GM19467 (cell line): Measurements from ENCODE around the gene BCL11A.

Experiments
- ATAC-seq: cut with Tn5 transposase; IDR thresholded peaks from one replicate; pipeline ENCODE4 v1.9.1; 2021; ENCODE audit warnings: mild to moderate bottlenecking, moderate library complexity; ENCODE audit not compliant: unreplicated experiment

The BCL11A gene

GRCh38 chr2:60488291-60488690 lies 65.2 kb downstream of the BCL11A start:
- no peak for ATAC-seq

- ATAC-seq: no peak
Observed at GRCh38 chr2:60487174-60487573, 66.3 kb downstream of the BCL11A start.

GRCh38 chr2:60486551-60486950 lies 66.9 kb downstream of the BCL11A start:
- ATAC-seq: no peak

GRCh38 chr2:60486067-60486466 lies 67.4 kb downstream of the BCL11A start:
- no peak for ATAC-seq

DNA sequence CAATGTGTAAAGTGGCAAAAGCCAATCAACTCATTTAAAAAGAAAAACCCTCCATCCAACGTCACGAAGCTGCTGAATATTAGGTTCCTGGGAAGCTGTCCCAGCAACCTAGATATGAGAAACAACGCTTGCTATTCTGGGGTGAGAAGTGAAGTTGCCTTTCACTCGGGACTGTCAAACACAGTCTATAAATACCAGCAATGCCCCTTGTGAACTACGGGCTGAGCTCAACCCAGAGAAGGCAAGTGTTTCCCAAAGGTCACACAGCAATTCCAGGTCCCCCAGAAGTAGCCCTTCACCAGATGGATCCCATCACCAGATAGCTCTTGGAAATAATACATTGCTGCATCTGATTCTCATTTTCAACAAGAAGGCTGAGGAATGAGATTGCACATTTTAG lies 67.9 kb downstream of the BCL11A start:
- no peak for ATAC-seq

DNA sequence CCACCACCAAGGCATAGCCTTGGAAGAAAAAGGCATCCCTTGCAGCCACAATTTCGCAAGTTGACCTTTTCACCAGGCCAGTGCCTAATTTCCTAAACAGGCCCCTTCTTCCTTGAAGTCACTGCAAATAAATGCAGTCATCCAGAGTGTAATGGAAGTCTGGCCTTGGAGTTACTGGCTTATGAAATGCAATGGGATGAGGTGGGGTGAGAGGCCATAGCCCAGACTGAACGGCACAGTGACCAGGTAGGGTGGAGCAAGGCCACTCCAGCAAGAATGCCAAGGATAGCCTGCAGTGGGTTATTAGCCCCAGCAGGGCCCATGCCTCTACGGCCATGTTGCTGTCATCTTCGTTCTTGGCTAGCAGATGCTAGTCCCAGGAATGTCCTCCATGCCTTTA lies 68.4 kb downstream of the BCL11A start:
- ATAC-seq: no peak

GRCh38 chr2:60484133-60484645 lies 69.3 kb downstream of the BCL11A start:
- ATAC-seq: no peak

- ATAC-seq: no peak
Observed at GRCh38 chr2:60483401-60483800, 70.1 kb downstream of the BCL11A start.

GRCh38 chr2:60482222-60482621 lies 71.2 kb downstream of the BCL11A start:
- no peak for ATAC-seq

DNA sequence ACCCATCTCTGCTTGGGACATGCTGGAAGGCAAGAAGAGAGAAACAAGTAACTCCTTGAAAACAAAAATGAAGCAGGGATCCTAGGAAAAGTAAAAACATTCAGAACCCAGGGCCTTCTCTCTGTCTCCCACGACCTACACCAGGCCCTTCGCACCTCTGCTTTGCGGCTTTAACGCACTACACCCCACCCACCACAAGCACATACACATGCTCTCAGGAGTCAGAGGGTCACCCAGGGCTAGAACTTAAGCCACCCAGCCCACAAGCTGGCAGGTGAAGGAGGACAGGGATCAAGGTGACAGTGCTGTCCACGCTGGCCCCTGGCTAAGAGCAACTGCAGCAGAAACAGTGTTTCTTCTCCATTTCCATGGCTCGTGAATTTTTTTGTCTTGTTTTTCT lies 72.2 kb downstream of the BCL11A start:
- no peak for ATAC-seq

DNA sequence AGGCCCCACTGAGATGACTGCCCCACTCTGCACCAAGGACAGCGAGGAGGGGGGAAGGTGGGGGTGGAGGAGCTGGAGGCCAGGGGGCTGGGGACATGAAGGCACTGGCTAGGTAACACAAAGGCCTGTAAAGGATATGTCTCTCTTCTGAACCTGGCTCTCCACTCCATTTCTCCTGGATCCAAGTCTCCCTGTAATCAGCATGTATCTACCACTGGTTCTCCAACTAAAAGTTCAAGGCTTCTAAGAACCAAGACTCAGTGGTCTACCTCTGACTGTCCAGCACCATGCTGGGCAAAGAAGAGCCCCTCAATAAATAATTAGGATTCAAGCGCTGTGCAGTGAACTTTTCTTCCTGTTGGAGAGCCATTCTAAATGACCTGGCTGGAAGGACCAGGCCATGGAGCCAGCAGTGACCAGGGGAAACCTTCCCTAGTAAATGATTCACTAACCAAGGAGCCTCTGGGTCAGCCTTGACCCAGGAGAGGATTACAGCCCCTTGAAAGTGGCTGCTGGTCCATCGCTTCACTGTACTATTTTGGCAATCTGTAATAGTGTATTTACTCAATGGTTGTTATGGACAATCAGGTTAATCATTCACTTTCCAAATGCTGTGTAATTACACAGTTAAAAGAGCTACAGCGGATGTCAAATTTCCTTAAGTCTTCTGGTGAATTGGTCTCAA lies 73.2 kb downstream of the BCL11A start:
- no peak for ATAC-seq

DNA sequence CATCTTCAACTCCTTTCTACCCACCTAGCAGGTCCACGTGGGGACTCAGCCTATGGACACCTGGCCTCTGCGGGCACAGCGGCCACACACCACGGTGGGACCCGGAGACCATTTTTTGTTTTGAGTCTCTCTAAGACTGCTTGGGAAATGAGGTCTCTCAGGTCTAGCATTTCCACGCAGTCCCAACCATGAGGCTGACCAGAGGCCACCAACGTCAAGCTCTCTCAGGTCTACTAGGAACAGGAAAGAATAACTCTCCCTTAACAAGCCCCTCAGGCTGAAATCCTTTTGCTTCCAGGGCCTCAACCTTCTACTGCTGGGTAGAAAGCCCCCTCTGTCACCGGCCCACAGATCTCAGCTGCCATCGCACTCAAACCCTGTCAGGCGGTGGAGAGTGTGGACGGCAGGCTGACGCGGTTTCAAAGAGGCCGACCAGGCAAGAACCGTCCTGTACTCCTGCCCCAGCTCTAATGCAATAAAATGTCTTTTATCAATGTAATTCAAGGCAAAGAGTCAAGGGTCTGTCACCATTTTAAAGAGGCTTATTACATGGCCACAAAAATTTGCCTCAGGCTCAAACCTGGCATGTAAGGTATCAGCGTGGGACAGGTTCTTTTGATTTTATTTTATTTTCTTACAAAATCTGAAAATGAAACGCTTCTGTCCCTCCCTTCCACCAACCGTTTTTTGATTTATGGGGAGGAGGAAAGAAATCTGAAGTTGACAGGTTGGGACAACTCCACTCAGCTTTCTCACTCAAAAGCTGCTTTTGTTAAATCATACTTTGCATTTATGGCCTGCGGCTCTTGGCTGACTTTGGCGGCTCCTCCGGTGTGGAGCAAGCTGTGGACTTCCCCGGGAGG lies 74.0 kb downstream of the BCL11A start:
- no peak for ATAC-seq

DNA sequence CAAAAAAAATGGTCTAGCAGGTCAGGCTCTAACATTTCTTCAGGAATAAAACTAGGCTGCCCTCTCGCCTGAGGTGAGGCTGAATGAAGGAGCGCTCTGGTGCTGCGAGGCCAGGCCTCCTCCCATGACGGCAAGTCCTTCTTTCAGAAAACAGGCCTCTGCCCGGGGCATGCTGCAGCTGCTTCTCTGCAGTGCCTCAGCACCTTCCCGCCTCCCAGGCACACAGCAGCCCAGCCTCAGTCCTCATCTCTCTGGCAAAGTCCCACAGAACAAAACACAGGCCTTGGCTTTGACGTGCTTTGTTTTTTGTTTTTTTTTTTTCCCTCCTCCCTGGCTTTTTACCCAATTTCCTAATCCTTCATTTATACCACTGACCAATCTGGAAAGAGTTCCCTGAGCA lies 74.8 kb downstream of the BCL11A start:
- ATAC-seq: no peak

- ATAC-seq: no peak
Observed at GRCh38 chr2:60476206-60476954, 77.1 kb downstream of the BCL11A start.

- no peak for ATAC-seq
Observed at GRCh38 chr2:60475123-60475830, 78.2 kb downstream of the BCL11A start.

DNA sequence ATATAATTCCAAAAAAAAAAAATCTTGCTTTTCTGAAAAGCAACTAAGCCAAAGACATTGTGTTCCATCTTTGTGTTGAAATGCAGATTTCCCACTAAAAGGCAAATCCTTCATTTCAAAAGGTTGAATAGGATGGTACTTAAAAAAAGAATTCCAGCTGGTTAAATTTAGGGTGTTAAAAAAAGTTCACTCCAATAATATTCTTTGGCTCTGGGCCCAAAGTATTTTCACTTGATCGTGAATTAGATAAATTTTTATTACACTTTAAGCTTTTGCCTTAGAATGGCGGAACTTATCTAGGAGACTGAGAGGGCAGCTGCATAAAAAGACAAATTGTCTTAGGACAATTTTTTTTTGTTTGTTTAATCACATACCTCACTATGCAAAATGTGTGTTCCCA lies 79.2 kb downstream of the BCL11A start:
- no peak for ATAC-seq

GRCh38 chr2:60473546-60473945 lies 79.9 kb downstream of the BCL11A start:
- ATAC-seq: no peak

DNA sequence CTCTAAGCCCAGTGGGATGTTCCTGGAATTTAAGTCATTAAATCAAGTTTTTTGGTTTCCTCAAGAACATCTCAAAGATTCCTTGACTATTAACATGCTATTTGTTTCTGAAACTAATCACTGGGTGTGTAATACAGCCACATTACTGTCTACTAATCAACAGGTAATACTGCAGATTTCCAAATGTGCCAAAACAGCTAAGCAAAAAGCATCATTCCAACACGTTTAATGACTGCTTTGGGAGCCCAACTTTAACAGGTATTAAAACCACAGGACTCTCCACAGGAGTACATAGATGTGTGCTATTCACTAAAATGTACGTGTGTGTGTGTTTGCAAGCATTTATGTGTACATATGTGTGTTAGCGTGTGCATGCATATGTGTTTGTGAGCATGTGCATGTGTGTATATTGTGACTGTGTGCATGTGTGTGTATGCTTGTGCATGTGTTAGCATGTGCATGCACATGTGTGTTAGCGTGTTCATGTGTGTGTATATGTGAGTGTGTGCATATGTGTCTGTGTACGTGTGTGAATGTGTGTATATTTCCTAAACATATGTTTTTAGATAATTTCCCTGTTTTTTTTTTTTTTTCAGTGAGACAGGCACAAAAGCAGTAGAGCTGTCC lies 80.7 kb downstream of the BCL11A start:
- no peak for ATAC-seq

GRCh38 chr2:60472041-60472440 lies 81.4 kb downstream of the BCL11A start:
- ATAC-seq: no peak

GRCh38 chr2:60470340-60470739 lies 83.1 kb downstream of the BCL11A start:
- ATAC-seq: no peak
